ENCODE measurements around the gene LENG9. TPM values are rescaled to one million over a fixed set of nuclear protein-coding genes. Genes with fewer than 3 reads are reported as not detected.

The LENG9 gene
- total and polyA plus RNA-seq, 2 of the 13 experiments (the other 11 are each of a cell fraction or from before 2014, with no cell fraction given), result 0.75 to 2.9 TPM

DNA sequence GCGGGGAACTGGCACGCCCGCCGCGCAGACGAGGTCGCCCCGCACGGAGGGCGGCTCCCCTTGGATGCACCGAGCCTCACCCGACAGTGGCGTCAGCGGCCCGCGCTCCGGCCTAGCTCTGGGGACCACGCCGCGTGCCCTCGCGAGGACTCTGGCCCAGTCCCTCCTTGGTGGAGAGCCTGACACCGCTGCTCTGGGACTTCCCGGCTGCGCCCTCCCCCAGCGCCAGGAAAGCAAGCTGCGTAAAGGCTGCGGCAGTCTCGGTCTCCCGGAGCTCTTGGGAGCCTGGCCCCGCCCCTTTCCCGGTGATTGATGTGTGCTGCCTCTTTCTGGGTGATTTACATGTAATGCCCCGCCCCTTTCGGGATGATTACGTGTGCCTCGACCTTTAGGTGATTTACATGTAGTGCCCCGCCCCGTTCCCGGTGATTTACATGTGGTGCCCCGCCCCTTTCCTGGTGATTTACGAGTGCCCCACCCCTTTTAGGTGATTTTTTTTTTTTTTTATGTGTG is at the start of gene LENG9 (continued):
- TF ChIP-seq HOMEZ (CRISPR knock-in tag; IDR thresholded peaks at IDR 0.05; ENCODE audit: low read depth), result no peak
- TF ChIP-seq ATM (IDR thresholded peaks at IDR 0.05; ENCODE audit: borderline replicate concordance), result no peak
- TF ChIP-seq, protein P1, sequence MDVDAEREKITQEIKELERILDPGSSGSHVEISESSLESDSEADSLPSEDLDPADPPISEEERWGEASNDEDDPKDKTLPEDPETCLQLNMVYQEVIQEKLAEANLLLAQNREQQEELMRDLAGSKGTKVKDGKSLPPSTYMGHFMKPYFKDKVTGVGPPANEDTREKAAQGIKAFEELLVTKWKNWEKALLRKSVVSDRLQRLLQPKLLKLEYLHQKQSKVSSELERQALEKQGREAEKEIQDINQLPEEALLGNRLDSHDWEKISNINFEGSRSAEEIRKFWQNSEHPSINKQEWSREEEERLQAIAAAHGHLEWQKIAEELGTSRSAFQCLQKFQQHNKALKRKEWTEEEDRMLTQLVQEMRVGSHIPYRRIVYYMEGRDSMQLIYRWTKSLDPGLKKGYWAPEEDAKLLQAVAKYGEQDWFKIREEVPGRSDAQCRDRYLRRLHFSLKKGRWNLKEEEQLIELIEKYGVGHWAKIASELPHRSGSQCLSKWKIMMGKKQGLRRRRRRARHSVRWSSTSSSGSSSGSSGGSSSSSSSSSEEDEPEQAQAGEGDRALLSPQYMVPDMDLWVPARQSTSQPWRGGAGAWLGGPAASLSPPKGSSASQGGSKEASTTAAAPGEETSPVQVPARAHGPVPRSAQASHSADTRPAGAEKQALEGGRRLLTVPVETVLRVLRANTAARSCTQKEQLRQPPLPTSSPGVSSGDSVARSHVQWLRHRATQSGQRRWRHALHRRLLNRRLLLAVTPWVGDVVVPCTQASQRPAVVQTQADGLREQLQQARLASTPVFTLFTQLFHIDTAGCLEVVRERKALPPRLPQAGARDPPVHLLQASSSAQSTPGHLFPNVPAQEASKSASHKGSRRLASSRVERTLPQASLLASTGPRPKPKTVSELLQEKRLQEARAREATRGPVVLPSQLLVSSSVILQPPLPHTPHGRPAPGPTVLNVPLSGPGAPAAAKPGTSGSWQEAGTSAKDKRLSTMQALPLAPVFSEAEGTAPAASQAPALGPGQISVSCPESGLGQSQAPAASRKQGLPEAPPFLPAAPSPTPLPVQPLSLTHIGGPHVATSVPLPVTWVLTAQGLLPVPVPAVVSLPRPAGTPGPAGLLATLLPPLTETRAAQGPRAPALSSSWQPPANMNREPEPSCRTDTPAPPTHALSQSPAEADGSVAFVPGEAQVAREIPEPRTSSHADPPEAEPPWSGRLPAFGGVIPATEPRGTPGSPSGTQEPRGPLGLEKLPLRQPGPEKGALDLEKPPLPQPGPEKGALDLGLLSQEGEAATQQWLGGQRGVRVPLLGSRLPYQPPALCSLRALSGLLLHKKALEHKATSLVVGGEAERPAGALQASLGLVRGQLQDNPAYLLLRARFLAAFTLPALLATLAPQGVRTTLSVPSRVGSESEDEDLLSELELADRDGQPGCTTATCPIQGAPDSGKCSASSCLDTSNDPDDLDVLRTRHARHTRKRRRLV (CRISPR knock-in tag; IDR thresholded peaks at IDR 0.05), result no peak
- TF ChIP-seq, protein P2, sequence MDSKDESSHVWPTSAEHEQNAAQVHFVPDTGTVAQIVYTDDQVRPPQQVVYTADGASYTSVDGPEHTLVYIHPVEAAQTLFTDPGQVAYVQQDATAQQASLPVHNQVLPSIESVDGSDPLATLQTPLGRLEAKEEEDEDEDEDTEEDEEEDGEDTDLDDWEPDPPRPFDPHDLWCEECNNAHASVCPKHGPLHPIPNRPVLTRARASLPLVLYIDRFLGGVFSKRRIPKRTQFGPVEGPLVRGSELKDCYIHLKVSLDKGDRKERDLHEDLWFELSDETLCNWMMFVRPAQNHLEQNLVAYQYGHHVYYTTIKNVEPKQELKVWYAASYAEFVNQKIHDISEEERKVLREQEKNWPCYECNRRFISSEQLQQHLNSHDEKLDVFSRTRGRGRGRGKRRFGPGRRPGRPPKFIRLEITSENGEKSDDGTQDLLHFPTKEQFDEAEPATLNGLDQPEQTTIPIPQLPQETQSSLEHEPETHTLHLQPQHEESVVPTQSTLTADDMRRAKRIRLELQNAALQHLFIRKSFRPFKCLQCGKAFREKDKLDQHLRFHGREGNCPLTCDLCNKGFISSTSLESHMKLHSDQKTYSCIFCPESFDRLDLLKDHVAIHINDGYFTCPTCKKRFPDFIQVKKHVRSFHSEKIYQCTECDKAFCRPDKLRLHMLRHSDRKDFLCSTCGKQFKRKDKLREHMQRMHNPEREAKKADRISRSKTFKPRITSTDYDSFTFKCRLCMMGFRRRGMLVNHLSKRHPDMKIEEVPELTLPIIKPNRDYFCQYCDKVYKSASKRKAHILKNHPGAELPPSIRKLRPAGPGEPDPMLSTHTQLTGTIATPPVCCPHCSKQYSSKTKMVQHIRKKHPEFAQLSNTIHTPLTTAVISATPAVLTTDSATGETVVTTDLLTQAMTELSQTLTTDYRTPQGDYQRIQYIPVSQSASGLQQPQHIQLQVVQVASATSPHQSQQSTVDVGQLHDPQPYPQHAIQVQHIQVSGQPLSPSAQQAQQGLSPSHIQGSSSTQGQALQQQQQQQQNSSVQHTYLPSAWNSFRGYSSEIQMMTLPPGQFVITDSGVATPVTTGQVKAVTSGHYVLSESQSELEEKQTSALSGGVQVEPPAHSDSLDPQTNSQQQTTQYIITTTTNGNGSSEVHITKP (CRISPR knock-in tag; IDR thresholded peaks at IDR 0.05; ENCODE audit: low read depth), result no peak
- peak; percentile 85 for TF ChIP-seq ZFX (CRISPR knock-in tag; IDR thresholded peaks at IDR 0.05; ENCODE audit: low read depth)
- TF ChIP-seq LCORL (IDR thresholded peaks at IDR 0.05), result no peak
- no peak for TF ChIP-seq LCORL (CRISPR knock-in tag; IDR thresholded peaks at IDR 0.05)
- TF ChIP-seq ZNF337 (CRISPR knock-in tag; IDR thresholded peaks at IDR 0.05; ENCODE audit: borderline replicate concordance, low read depth), result no peak
- TF ChIP-seq, protein P3, sequence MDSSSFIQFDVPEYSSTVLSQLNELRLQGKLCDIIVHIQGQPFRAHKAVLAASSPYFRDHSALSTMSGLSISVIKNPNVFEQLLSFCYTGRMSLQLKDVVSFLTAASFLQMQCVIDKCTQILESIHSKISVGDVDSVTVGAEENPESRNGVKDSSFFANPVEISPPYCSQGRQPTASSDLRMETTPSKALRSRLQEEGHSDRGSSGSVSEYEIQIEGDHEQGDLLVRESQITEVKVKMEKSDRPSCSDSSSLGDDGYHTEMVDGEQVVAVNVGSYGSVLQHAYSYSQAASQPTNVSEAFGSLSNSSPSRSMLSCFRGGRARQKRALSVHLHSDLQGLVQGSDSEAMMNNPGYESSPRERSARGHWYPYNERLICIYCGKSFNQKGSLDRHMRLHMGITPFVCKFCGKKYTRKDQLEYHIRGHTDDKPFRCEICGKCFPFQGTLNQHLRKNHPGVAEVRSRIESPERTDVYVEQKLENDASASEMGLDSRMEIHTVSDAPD (CRISPR knock-in tag; IDR thresholded peaks at IDR 0.05), result no peak
- no peak for TF ChIP-seq ARNTL (CRISPR knock-in tag; IDR thresholded peaks at IDR 0.05)
- TF ChIP-seq KLF13 (CRISPR knock-in tag; IDR thresholded peaks at IDR 0.05), result no peak
- TF ChIP-seq PRPF4 (IDR thresholded peaks at IDR 0.05; ENCODE audit: low read depth, low read length, poor library complexity, severe bottlenecking), result no peak
- peak; percentile 12; the same call in 1 of the 2 replicates for TF ChIP-seq ZNF770 (CRISPR knock-in tag; IDR thresholded peaks at IDR 0.05)

Measured in HepG2 (cell line).